ENCODE measurements around the gene LOXL3. TPM values are rescaled to one million over a fixed set of nuclear protein-coding genes. Genes with fewer than 3 reads are reported as not detected.

The LOXL3 gene, protein sequence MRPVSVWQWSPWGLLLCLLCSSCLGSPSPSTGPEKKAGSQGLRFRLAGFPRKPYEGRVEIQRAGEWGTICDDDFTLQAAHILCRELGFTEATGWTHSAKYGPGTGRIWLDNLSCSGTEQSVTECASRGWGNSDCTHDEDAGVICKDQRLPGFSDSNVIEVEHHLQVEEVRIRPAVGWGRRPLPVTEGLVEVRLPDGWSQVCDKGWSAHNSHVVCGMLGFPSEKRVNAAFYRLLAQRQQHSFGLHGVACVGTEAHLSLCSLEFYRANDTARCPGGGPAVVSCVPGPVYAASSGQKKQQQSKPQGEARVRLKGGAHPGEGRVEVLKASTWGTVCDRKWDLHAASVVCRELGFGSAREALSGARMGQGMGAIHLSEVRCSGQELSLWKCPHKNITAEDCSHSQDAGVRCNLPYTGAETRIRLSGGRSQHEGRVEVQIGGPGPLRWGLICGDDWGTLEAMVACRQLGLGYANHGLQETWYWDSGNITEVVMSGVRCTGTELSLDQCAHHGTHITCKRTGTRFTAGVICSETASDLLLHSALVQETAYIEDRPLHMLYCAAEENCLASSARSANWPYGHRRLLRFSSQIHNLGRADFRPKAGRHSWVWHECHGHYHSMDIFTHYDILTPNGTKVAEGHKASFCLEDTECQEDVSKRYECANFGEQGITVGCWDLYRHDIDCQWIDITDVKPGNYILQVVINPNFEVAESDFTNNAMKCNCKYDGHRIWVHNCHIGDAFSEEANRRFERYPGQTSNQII
- 4.8 TPM for total RNA-seq
- long read RNA-seq, partial matches to known transcripts, result 2 of 5 reads
- long read RNA-seq, other reads (novel, unspliced or antisense), result 1 of 5 reads

GRCh38 chr2:74553892-74554819 is at the start of gene LOXL3, which contains the start of gene DOK1:
Gene LOXL3, minus strand, starts transcription at chr2:74553942. Its CDS starts 1,308 bp downstream, at chr2:74552634.
Gene DOK1, plus strand, starts transcription at chr2:74554720. Its CDS starts 35 bp downstream, at chr2:74554755.
- ATAC-seq, result peak; percentile 87
- DNase-seq (ENCODE audit: missing footprints), result peak; percentile 95
- intact Hi-C loops (cut with DNase I), result no loop called here

DNA sequence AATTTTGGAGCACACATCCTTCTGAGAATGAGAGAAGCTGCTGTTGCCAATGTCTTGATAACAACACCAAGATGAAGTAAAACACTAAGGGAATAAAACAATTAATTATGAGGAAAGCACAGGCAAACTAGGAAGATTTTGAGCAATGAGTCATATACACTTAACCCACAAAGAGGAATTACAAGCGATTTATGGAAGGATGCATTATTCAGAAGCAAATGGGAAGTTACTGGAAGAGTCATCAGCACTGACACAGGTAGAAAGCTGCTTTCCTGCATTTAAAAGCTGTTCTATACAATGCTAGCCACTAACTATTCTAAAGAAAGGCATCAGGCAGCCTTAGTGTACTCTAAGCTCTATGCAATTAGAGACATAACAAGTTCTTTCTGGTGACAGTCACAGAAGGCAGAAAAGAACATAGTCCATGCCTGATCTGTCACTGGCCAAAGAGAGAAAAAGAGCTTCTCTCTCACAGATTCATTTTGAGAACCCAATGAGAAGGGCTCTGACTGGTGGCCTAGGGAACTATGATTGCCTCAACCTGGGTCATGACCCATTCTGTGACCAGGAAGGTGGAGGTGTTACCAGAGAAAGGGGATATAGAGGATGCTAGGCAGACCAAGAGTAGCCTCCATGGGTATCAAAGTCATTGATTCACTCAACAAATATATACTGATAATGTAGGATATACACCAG is 49.0 kb upstream of the LOXL3 start:
- DNase-seq (ENCODE audit: missing footprints) (no peak), ATAC-seq (no peak)
- intact Hi-C loops (cut with DNase I), result no loop called here

DNA sequence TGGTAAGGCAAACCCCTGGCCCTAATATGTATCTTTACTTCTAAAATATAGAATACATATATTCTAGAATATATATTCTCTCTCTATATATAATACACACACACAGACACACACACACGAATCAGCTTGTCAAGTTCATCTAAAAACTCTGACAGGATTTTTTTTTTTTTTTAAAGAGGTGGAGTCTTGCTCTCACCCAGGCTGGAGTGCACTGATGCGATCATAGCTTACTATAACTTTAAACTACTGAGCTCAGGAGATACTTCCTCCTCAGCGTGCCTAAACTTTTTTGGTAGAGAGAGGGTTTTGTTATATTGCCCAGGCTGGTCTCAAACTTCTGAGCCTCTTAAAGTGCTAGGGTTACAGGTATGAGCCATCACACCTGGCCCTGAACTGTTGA is 45.9 kb upstream of the LOXL3 start:
- intact Hi-C loops (cut with DNase I), result no loop called here
- no peak for DNase-seq (ENCODE audit: missing footprints)

GRCh38 chr2:74597410-74597809 is 43.7 kb upstream of the LOXL3 start:
- no peak for DNase-seq (ENCODE audit: missing footprints)
- intact Hi-C loops (cut with DNase I), result no loop called here
- ATAC-seq, result no peak

More for the DNA sequence above, 45.9 kb upstream of the LOXL3 start:
- ATAC-seq, result no peak

DNA sequence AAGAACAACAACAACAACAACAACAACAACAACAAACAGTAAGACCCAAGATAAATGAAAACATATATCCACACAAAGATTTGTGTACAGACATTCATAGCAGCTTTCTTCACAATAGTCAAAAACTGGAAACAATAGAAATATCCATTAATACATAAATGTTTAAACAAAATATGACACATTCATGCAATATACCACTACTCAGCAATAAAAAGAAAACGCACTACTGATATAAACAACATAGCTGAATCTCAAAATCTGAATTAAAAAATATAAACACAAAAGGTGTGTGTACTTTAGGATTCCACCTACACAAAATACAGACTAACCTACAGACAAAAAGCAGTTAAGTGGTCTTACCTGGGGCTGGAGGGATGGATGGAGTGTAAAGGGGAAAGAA is 42.8 kb upstream of the LOXL3 start:
- no peak for ATAC-seq

GRCh38 chr2:74593826-74594772 is 40.4 kb upstream of the LOXL3 start:
- intact Hi-C loops (cut with DNase I), result no loop called here
- DNase-seq (ENCODE audit: missing footprints) (no peak), ATAC-seq (no peak)

More for the DNA sequence above, 42.8 kb upstream of the LOXL3 start:
- intact Hi-C loops (cut with DNase I), result no loop called here
- DNase-seq (ENCODE audit: missing footprints), result no peak

GRCh38 chr2:74588664-74589063 is 34.9 kb upstream of the LOXL3 start:
- intact Hi-C loops (cut with DNase I), result loop anchor here (5.0 kb wide), 2 partner anchors 86 to 256 kb away; no protein-coding TSS in a partner anchor

GRCh38 chr2:74587664-74588277 is 34.0 kb upstream of the LOXL3 start:
- ATAC-seq, result peak; percentile 87
- intact Hi-C loops (cut with DNase I), result loop anchor here (1.0 to 5.0 kb wide), 3 partner anchors 85 to 255 kb away; partner anchors contain the start of gene TTC31

More at GRCh38 chr2:74588664-74589063, 34.9 kb upstream of the LOXL3 start:
- ATAC-seq (no peak), DNase-seq (ENCODE audit: missing footprints) (no peak)

GRCh38 chr2:74585406-74586185 is 31.9 kb upstream of the LOXL3 start:
- ATAC-seq, result no peak
- peak; percentile 70 for DNase-seq (ENCODE audit: missing footprints)
- intact Hi-C loops (cut with DNase I), result loop anchor here (5.0 kb wide), 2 partner anchors 83 to 253 kb away; no protein-coding TSS in a partner anchor

More at GRCh38 chr2:74587664-74588277, 34.0 kb upstream of the LOXL3 start:
- peak; percentile 64 for DNase-seq (ENCODE audit: missing footprints)

GRCh38 chr2:74584088-74584645 is 30.4 kb upstream of the LOXL3 start:
- no peak for DNase-seq (ENCODE audit: missing footprints)
- no peak for ATAC-seq
- intact Hi-C loops (cut with DNase I), result no loop called here

DNA sequence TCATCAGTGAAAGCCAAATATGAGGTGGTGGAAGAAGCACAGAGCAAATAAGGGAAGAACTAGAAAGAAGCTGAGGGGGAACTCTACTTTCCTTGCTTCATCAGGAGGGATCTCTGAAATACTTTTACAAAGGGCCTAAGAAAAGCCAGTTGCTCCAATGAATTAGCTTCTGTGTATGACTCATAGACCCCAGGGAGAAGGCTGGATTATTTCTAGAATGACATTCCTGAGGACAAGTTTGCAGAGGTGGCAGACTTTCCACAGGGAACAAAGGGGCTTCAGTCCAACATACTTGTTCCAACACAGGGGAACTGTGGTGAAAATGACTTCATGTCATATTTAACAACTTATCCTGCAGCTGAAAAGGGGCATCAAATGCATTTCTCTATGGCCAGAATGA is 29.8 kb upstream of the LOXL3 start:
- intact Hi-C loops (cut with DNase I), result no loop called here
- no peak for ATAC-seq
- no peak for DNase-seq (ENCODE audit: missing footprints)

GRCh38 chr2:74582184-74582583 is 28.4 kb upstream of the LOXL3 start:
- no peak for DNase-seq (ENCODE audit: missing footprints)
- ATAC-seq, result no peak
- intact Hi-C loops (cut with DNase I), result no loop called here

- intact Hi-C loops (cut with DNase I), result no loop called here
- no peak for DNase-seq (ENCODE audit: missing footprints)
- ATAC-seq, result no peak
Observed at GRCh38 chr2:74581463-74581862, 27.7 kb upstream of the LOXL3 start.

DNA sequence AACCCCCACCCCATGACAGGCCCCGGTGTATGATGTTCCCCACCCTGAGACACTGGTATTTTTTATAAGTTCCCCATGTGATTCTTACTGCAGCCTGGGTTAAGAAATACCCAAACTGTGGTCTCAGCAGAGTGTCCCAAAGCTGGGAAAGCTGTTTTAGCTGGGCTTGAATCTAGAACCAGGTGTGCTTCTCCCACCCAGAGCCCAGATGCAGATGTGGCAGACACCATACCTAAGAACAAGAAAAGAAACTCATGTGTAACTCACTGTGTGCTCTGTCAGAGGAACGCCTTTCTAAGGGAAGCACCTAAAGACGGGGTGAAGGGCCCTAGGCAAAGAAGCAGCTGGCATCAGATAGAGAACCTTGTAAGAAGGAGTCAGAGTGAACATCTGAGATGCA is 24.7 kb upstream of the LOXL3 start:
- no peak for ATAC-seq
- intact Hi-C loops (cut with DNase I), result no loop called here

GRCh38 chr2:74577448-74577847 is 23.7 kb upstream of the LOXL3 start:
- ATAC-seq (peak; percentile 69), DNase-seq (ENCODE audit: missing footprints) (no peak)
- intact Hi-C loops (cut with DNase I), result no loop called here

More for the DNA sequence above, 24.7 kb upstream of the LOXL3 start:
- no peak for DNase-seq (ENCODE audit: missing footprints)
